ENCODE results near the gene ALB.

- TF ChIP-seq CTCF (IDR thresholded peaks at IDR 0.05) (no peak), POLR2A (IDR thresholded peaks at IDR 0.05) (no peak)
These were observed 35.9 kb downstream of the ALB start for GRCh38 chr4:73439991-73440390.
